ENCODE data around the gene SF3A1. TPM values are rescaled to one million over a fixed set of nuclear protein-coding genes. Genes with fewer than 3 reads are reported as not detected.

SF3A1 gene
- total RNA-seq, 4 donors from 2014 or later = 90.4 to 182 (median 160) TPM

- Histone ChIP-seq H3K4me3 (peak overlapping the region in 1 of 4 donors; percentile 7), H3K27ac (no peak overlapping the region), H3K9me3 (no peaks in the 10 kb centered on the region), H3K4me1 (peaks cover 0 to 32% (median 9%) of the 10 kb centered on the region in 4 donors), H3K36me3 (peaks cover 0 to 34% (median 0%) of the 10 kb centered on the region in 3 donors), H3K27me3 (no peaks in the 10 kb centered on the region)
- DNase-seq = no peak
- no peak for TF ChIP-seq CTCF (IDR thresholded peaks at IDR 0.05)
- no peak for TF ChIP-seq POLR2A (IDR thresholded peaks at IDR 0.05)
Measured at GRCh38 chr22:30354644-30355043, 2.0 kb downstream of the SF3A1 start.

GRCh38 chr22:30351226-30351625 is 5.5 kb downstream of the SF3A1 start:
- peaks cover 0 to 23% (median 9%) of the 10 kb centered on the region in 4 donors for H3K4me1 ChIP-seq
- H3K36me3 ChIP-seq = peaks cover 0 to 65% (median 0%) of the 10 kb centered on the region in 3 donors
- TF ChIP-seq POLR2A (IDR thresholded peaks at IDR 0.05) (no peak), CTCF (IDR thresholded peaks at IDR 0.05) (no peak)

GRCh38 chr22:30348809-30349208 is 7.9 kb downstream of the SF3A1 start:
- Histone ChIP-seq H3K36me3 (peaks cover 0 to 89% (median 0%) of the 10 kb centered on the region in 3 donors), H3K9me3 (no peaks in the 10 kb centered on the region), H3K27ac (peak overlapping the region in 1 of 4 donors; percentile 32), H3K27me3 (no peaks in the 10 kb centered on the region), H3K4me3 (no peak overlapping the region), H3K4me1 (peaks cover 0 to under 1% (median 0%) of the 10 kb centered on the region in 4 donors)
- TF ChIP-seq CTCF (IDR thresholded peaks at IDR 0.05) = no peak
- no peak for TF ChIP-seq POLR2A (IDR thresholded peaks at IDR 0.05)
- no peak for DNase-seq

More at GRCh38 chr22:30351226-30351625, 5.5 kb downstream of the SF3A1 start:
- Histone ChIP-seq H3K9me3 (no peaks in the 10 kb centered on the region), H3K27ac (no peak overlapping the region), H3K4me3 (no peak overlapping the region), H3K27me3 (no peaks in the 10 kb centered on the region)
- DNase-seq = no peak

GRCh38 chr22:30348404-30348803 is 8.3 kb downstream of the SF3A1 start:
- Histone ChIP-seq H3K27me3 (no peaks in the 10 kb centered on the region), H3K4me1 (no peaks in the 10 kb centered on the region), H3K4me3 (no peak overlapping the region), H3K9me3 (no peaks in the 10 kb centered on the region), H3K36me3 (peaks cover 0 to 93% (median 0%) of the 10 kb centered on the region in 3 donors), H3K27ac (peak overlapping the region in 1 of 4 donors; percentile 32)
- DNase-seq = no peak
- TF ChIP-seq CTCF (IDR thresholded peaks at IDR 0.05) (no peak), POLR2A (IDR thresholded peaks at IDR 0.05) (no peak)

GRCh38 chr22:30347255-30347892 is 9.3 kb downstream of the SF3A1 start:
- Histone ChIP-seq H3K27me3 (no peaks in the 10 kb centered on the region), H3K27ac (no peak overlapping the region), H3K4me3 (no peak overlapping the region), H3K4me1 (no peaks in the 10 kb centered on the region), H3K36me3 (peaks cover 0 to 96% (median 0%) of the 10 kb centered on the region in 3 donors), H3K9me3 (no peaks in the 10 kb centered on the region)
- TF ChIP-seq POLR2A (IDR thresholded peaks at IDR 0.05) = no peak
- no peak for TF ChIP-seq CTCF (IDR thresholded peaks at IDR 0.05)
- DNase-seq = no peak

Measured in Peyer's patch (tissue), 4 donors.